Gastrocnemius medialis (tissue), 4 donors: ENCODE measurements around the gene TOP2B.

Source experiments
- POLR2A ChIP-seq, 2 donors: fragments of 450-650 bp; IDR thresholded peaks; one replicate each; pipeline ENCODE4 v1.6.1; 2017; ENCODE audit warnings: antibody characterized with exemption in 2 of 2, mild to moderate bottlenecking in 2 of 2, moderate library complexity in 2 of 2
- TF ChIP-seq, protein P1 (sequence below), 5 experiments: fragments of 450-650 bp in 3 of 5; fragments of 200-600 bp in 2 of 5; sonication (generic) in 2 of 5; IDR thresholded peaks in 4 of 5; conservative IDR thresholded peaks in 1 of 5; 1 replicate in 4 of 5; 2 replicates in 1 of 5; pipeline ENCODE4 v1.5.1; 2016 to 2019; ENCODE audit warnings: antibody characterized with exemption in 5 of 5, mild to moderate bottlenecking in 3 of 5, moderate library complexity in 3 of 5

DNA sequence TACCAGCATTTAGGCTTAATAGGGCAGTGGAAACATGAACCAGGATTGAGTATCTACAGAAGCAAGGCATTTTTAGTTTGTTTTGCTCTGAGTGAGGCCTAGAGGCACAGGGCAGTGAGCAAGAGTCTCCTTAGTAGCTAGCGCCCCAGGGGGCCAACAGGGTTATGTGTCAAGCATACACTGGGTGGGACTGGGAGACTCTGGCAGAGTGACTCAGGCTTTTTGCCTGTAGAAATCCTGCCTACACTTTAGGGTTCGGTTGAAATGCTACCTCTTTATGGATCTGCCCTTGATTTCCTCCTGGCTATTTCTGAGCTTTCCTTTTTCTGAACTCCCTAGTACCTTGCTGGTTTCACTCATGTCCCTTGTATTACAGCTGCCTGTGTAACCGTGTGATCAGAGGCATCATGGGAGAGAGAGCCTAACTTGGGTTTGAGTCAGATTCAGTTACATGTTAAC is 72.2 kb downstream of the TOP2B start:
- TF ChIP-seq, protein P1, sequence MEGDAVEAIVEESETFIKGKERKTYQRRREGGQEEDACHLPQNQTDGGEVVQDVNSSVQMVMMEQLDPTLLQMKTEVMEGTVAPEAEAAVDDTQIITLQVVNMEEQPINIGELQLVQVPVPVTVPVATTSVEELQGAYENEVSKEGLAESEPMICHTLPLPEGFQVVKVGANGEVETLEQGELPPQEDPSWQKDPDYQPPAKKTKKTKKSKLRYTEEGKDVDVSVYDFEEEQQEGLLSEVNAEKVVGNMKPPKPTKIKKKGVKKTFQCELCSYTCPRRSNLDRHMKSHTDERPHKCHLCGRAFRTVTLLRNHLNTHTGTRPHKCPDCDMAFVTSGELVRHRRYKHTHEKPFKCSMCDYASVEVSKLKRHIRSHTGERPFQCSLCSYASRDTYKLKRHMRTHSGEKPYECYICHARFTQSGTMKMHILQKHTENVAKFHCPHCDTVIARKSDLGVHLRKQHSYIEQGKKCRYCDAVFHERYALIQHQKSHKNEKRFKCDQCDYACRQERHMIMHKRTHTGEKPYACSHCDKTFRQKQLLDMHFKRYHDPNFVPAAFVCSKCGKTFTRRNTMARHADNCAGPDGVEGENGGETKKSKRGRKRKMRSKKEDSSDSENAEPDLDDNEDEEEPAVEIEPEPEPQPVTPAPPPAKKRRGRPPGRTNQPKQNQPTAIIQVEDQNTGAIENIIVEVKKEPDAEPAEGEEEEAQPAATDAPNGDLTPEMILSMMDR (IDR thresholded peaks at IDR 0.05 in 4 of 5, conservative IDR thresholded peaks at IDR 0.05 in 1 of 5), result peak in 2 of 5 experiments; percentile 10 to 12
- TF ChIP-seq POLR2A (IDR thresholded peaks at IDR 0.05), result no peak
